HG02588 (cell line): Measurements from ENCODE around the gene NTN3.
"Not testable (repeated sequence)": the region's sequence is repeated elsewhere in the genome, so short reads cannot be mapped to it uniquely, and the experiment has no call there.

ENCODE experiments used
- ATAC-seq: cut with Tn5 transposase; IDR thresholded peaks from one replicate; pipeline ENCODE4 v1.9.1; 2021; ENCODE audit warnings: mild to moderate bottlenecking, moderate library complexity; ENCODE audit not compliant: unreplicated experiment

Gene NTN3

GRCh38 chr16:2439598-2439997 lies 31.5 kb upstream of the NTN3 start:
- no peak for ATAC-seq

- ATAC-seq = not testable (repeated sequence)
Observed at GRCh38 chr16:2441143-2441804, 29.8 kb upstream of the NTN3 start.

GRCh38 chr16:2443555-2443954 lies 27.5 kb upstream of the NTN3 start:
- ATAC-seq = no peak

- no peak for ATAC-seq
Observed at GRCh38 chr16:2447920-2448583, 23.0 kb upstream of the NTN3 start.

- ATAC-seq = no peak
Observed at GRCh38 chr16:2449118-2449517, 22.0 kb upstream of the NTN3 start.

GRCh38 chr16:2450535-2450934 lies 20.6 kb upstream of the NTN3 start:
- ATAC-seq = no peak

- no peak for ATAC-seq
Observed at GRCh38 chr16:2450975-2451381, 20.1 kb upstream of the NTN3 start.

GRCh38 chr16:2451851-2452320 lies 19.2 kb upstream of the NTN3 start:
- ATAC-seq = no peak

- no peak for ATAC-seq
Observed at GRCh38 chr16:2452650-2453049, 18.4 kb upstream of the NTN3 start.

- ATAC-seq = no peak
Observed at GRCh38 chr16:2455081-2455845, 15.8 kb upstream of the NTN3 start.

- ATAC-seq = no peak
Observed at GRCh38 chr16:2456551-2457153, 14.4 kb upstream of the NTN3 start.

GRCh38 chr16:2457267-2457666 lies 13.8 kb upstream of the NTN3 start:
- ATAC-seq = no peak

GRCh38 chr16:2457946-2458345 lies 13.2 kb upstream of the NTN3 start:
- no peak for ATAC-seq

GRCh38 chr16:2458887-2459646 lies 12.0 kb upstream of the NTN3 start:
- no peak for ATAC-seq

- ATAC-seq = peak; percentile 83
Observed at GRCh38 chr16:2459647-2460390, 11.3 kb upstream of the NTN3 start, which contains the start of gene TEDC2. TSS of gene TEDC2 (plus strand) at chr16:2460109. CDS start at chr16:2460145, 36 bp downstream.

- ATAC-seq = no peak
Observed at GRCh38 chr16:2460391-2460713, 10.7 kb upstream of the NTN3 start.

- no peak for ATAC-seq
Observed at GRCh38 chr16:2460916-2461315, 10.2 kb upstream of the NTN3 start.

- ATAC-seq = no peak
Observed at GRCh38 chr16:2462031-2462866, 8.8 kb upstream of the NTN3 start.

GRCh38 chr16:2464333-2464732 lies 6.8 kb upstream of the NTN3 start:
- ATAC-seq = no peak
